Breast epithelium (tissue), 4 donors: ENCODE results near the gene XRN1. TPM values are rescaled to one million over a fixed set of nuclear protein-coding genes. Genes with fewer than 3 reads are reported as not detected.
"Not testable (repeated sequence)": the region's sequence is repeated elsewhere in the genome, so short reads cannot be mapped to it uniquely, and the experiment has no call there.

Source experiments
- DNase-seq, 2 donors: peaks; one replicate each; pipeline ENCODE4 v3.0.0-alpha.2; 2019; ENCODE audit warnings: low spot score in 2 of 2
- H3K27ac ChIP-seq, 2 donors: fragments of 200-600 bp; sonication (generic) in 1 of 2; one replicate each; pipeline ENCODE4 v1.5.1; 2016 to 2019; ENCODE audit warnings: mild to moderate bottlenecking in 1 of 2
- H3K27me3 ChIP-seq, 2 donors: fragments of 200-600 bp; sonication (generic) in 1 of 2; one replicate each; pipeline versions ENCODE4 v1.5.1 to v1.6.0; 2017 to 2019; ENCODE audit warnings: control low read depth in 1 of 2, mild to moderate bottlenecking in 1 of 2
- H3K36me3 ChIP-seq: fragments of 200-600 bp; one replicate; pipeline ENCODE4 v1.5.1; 2019
- H3K4me1 ChIP-seq, 2 donors: fragments of 200-600 bp; sonication (generic); one replicate each; pipeline ENCODE4 v1.5.1; 2016 to 2019; ENCODE audit warnings: control low read depth in 1 of 2
- H3K4me3 ChIP-seq, 3 donors: fragments of 200-600 bp; sonication (generic); 1 replicate in 2 of 3; 2 replicates in 1 of 3; pipeline ENCODE4 v1.5.1; 2016 to 2019; ENCODE audit warnings: mild to moderate bottlenecking in 3 of 3, moderate library complexity in 2 of 3
- H3K9me3 ChIP-seq, 2 donors: fragments of 200-600 bp; sonication (generic) in 1 of 2; one replicate each; pipeline ENCODE4 v1.5.1; 2016 to 2019; ENCODE audit warnings: control low read depth in 1 of 2
- CTCF ChIP-seq, 3 donors: fragments of 450-650 bp; IDR thresholded peaks; one replicate each; pipeline ENCODE4 v1.5.1; 2016 to 2017; ENCODE audit warnings: antibody characterized with exemption in 3 of 3, mild to moderate bottlenecking in 3 of 3, moderate library complexity in 3 of 3
- POLR2A ChIP-seq: fragments of 450-650 bp; IDR thresholded peaks from one replicate; pipeline ENCODE4 v1.6.1; 2016; ENCODE audit warnings: antibody characterized with exemption, mild to moderate bottlenecking, moderate library complexity
- POLR2AphosphoS5 ChIP-seq, 3 donors: sonication (generic); formaldehyde crosslinking; IDR thresholded peaks; one replicate each; pipeline ENCODE4 v1.6.1; 2017; ENCODE audit warnings: antibody characterized with exemption in 3 of 3
- intact Hi-C: fragments of 100-400 bp; cut with DNase I; formaldehyde crosslinking; loops from one replicate; pipeline ENCODE4 v1.15.1; 2023; ENCODE audit warnings: low total_unique reads
- total RNA-seq, 3 donors: library from RNA; depleted of rRNA; stranded (reverse); fragments of >200 nt; gene quantifications; one replicate each; pipeline ENCODE4 v1.1.0, GENCODE V29; 2016

The XRN1 gene
- total RNA-seq, 3 donors from 2014 or later, result 44.5 to 81.1 (median 51.5) TPM

- intact Hi-C loops, result no loop called here
- Histone ChIP-seq H3K4me1 (no peaks in the 10 kb centered on the region), H3K4me3 (no peak overlapping the region), H3K27ac (no peak overlapping the region), H3K36me3 (peaks cover 22% of the 10 kb centered on the region), H3K27me3 (no peaks in the 10 kb centered on the region), H3K9me3 (no peaks in the 10 kb centered on the region)
- TF ChIP-seq POLR2A (no peak), CTCF (IDR thresholded peaks at IDR 0.05) (no peak), POLR2AphosphoS5 (IDR thresholded peaks at IDR 0.05) (no peak)
- DNase-seq, result no peak
Measured at GRCh38 chr3:142394921-142395622, 52.8 kb downstream of the XRN1 start.

GRCh38 chr3:142385078-142385477, 62.8 kb downstream of the XRN1 start:
- H3K4me3 ChIP-seq, result no peak overlapping the region
- no peaks in the 10 kb centered on the region for H3K4me1 ChIP-seq
- peaks cover 12% of the 10 kb centered on the region for H3K36me3 ChIP-seq
- intact Hi-C loops, result no loop called here
- no peak for DNase-seq
- H3K27ac ChIP-seq, result no peak overlapping the region
- no peaks in the 10 kb centered on the region for H3K9me3 ChIP-seq
- H3K27me3 ChIP-seq, result no peaks in the 10 kb centered on the region
- TF ChIP-seq POLR2A, result no peak
- no peak for TF ChIP-seq POLR2AphosphoS5 (IDR thresholded peaks at IDR 0.05)
- TF ChIP-seq CTCF (IDR thresholded peaks at IDR 0.05), result no peak

- intact Hi-C loops, result no loop called here
- no peak for DNase-seq
- H3K36me3 ChIP-seq, result peaks cover 6% of the 10 kb centered on the region
- H3K27me3 ChIP-seq, result no peaks in the 10 kb centered on the region
- H3K4me3 ChIP-seq, result no peak overlapping the region
- H3K9me3 ChIP-seq, result no peaks in the 10 kb centered on the region
- no peaks in the 10 kb centered on the region for H3K4me1 ChIP-seq
- TF ChIP-seq POLR2AphosphoS5 (IDR thresholded peaks at IDR 0.05) (no peak), POLR2A (no peak), CTCF (IDR thresholded peaks at IDR 0.05) (no peak)
- no peak overlapping the region for H3K27ac ChIP-seq
Measured at GRCh38 chr3:142374687-142375086, 73.2 kb downstream of the XRN1 start.

GRCh38 chr3:142369576-142369975, 78.3 kb downstream of the XRN1 start:
- DNase-seq, H3K9me3 ChIP-seq, H3K27ac ChIP-seq, H3K4me1 ChIP-seq, H3K4me3 ChIP-seq, intact Hi-C loops, H3K27me3 ChIP-seq, H3K36me3 ChIP-seq: not testable (repeated sequence)

- intact Hi-C loops, result no loop called here
- H3K4me3 ChIP-seq, result no peak overlapping the region
- no peaks in the 10 kb centered on the region for H3K27me3 ChIP-seq
- no peaks in the 10 kb centered on the region for H3K9me3 ChIP-seq
- H3K27ac ChIP-seq, result no peak overlapping the region
- no peak for DNase-seq
- H3K4me1 ChIP-seq, result no peaks in the 10 kb centered on the region
- no peaks in the 10 kb centered on the region for H3K36me3 ChIP-seq
- no peak for TF ChIP-seq CTCF (IDR thresholded peaks at IDR 0.05)
- no peak for TF ChIP-seq POLR2AphosphoS5 (IDR thresholded peaks at IDR 0.05)
- no peak for TF ChIP-seq POLR2A
Measured at GRCh38 chr3:142366434-142366833, 81.4 kb downstream of the XRN1 start.
